PC-9 (cell line): ENCODE data around the gene C19orf44. TPM values are rescaled to one million over a fixed set of nuclear protein-coding genes. Genes with fewer than 3 reads are reported as not detected.

Source experiments
- BruUV-seq: library from RNA; stranded (reverse); fragments of 400-500 nt; replicated peaks from 2 replicates; lab custom pipeline; 2021; lab: Mats Ljungman, UMichigan
- CTCF ChIA-PET: fragments of 300-600 bp; sonication (Branson Sonifier 250); formaldehyde crosslinking; loops from one replicate; lab custom pipeline; 2022; ENCODE audit warnings: antibody characterized with exemption; lab: Charles Lee
- POLR2A ChIA-PET: fragments of 300-600 bp; sonication (Branson Sonifier 250); formaldehyde crosslinking; loops from one replicate; lab custom pipeline; 2022; ENCODE audit warnings: antibody characterized with exemption; ENCODE audit not compliant: unreplicated experiment; lab: Charles Lee
- DNase-seq, 2 experiments: peaks; one replicate each; pipeline versions ENCODE4 v3.0.0 to v3.0.0-alpha.2; 2015 to 2022; ENCODE audit warnings: mixed read lengths in 1 of 2
- H2AFZ ChIP-seq: fragments of 200-600 bp; sonication (generic); 2 replicates; pipeline ENCODE4 v1.8.1; 2017; ENCODE audit warnings: antibody characterized with exemption
- H3F3A ChIP-seq: fragments of 200-600 bp; sonication (generic); 2 replicates; pipeline ENCODE4 v1.8.1; 2017; ENCODE audit warnings: antibody characterized with exemption, mild to moderate bottlenecking, low read depth; ENCODE audit not compliant: insufficient read depth
- H3K27ac ChIP-seq: fragments of 200-600 bp; sonication (generic); 2 replicates; pipeline ENCODE4 v1.6.1; 2016; ENCODE audit warnings: mixed run types
- H3K27me3 ChIP-seq: fragments of 200-600 bp; sonication (generic); 2 replicates; pipeline ENCODE4 v1.6.1; 2016; ENCODE audit warnings: low read depth, mixed run types; ENCODE audit not compliant: insufficient read depth
- H3K36me3 ChIP-seq: fragments of 200-600 bp; sonication (generic); 2 replicates; pipeline ENCODE4 v1.6.1; 2016; ENCODE audit warnings: low read depth, mixed run types
- H3K4me1 ChIP-seq: fragments of 200-600 bp; sonication (generic); replicated peaks from 2 replicates; pipeline ENCODE4 v1.6.1; 2016; ENCODE audit warnings: mixed run types; ENCODE audit not compliant: insufficient read depth
- H3K4me2 ChIP-seq: fragments of 200-600 bp; sonication (generic); 2 replicates; pipeline ENCODE4 v1.6.1; 2017; ENCODE audit warnings: mixed run types
- H3K4me3 ChIP-seq: fragments of 200-600 bp; sonication (generic); 2 replicates; pipeline ENCODE4 v1.6.1; 2016; ENCODE audit warnings: mixed run types
- H3K79me2 ChIP-seq: fragments of 200-600 bp; sonication (generic); 2 replicates; pipeline ENCODE4 v1.6.1; 2017; ENCODE audit warnings: low read depth, mixed run types
- H3K9me2 ChIP-seq: fragments of 200-600 bp; sonication (generic); 2 replicates; pipeline ENCODE4 v1.8.1; 2017; ENCODE audit warnings: mild to moderate bottlenecking; ENCODE audit not compliant: insufficient read depth
- H3K9me3 ChIP-seq: fragments of 200-600 bp; sonication (generic); 2 replicates; pipeline ENCODE4 v1.8.1; 2016; ENCODE audit warnings: low read depth; ENCODE audit not compliant: insufficient read depth
- H4K20me1 ChIP-seq: fragments of 200-600 bp; sonication (generic); 2 replicates; pipeline ENCODE4 v1.8.1; 2017; ENCODE audit not compliant: insufficient read depth
- CTCF ChIP-seq: fragments of 200-600 bp; sonication (generic); conservative IDR thresholded peaks from 2 replicates; pipeline ENCODE4 v1.6.1; 2017; ENCODE audit warnings: mixed run types, antibody characterized with exemption, mild to moderate bottlenecking, moderate library complexity
- EZH2 ChIP-seq: fragments of 200-600 bp; sonication (generic); IDR thresholded peaks from 2 replicates; pipeline ENCODE4 v1.8.0; 2017; ENCODE audit warnings: antibody characterized with exemption, low read depth
- intact Hi-C: fragments of 100-400 bp; cut with micrococcal nuclease; formaldehyde crosslinking; loops from one replicate; pipeline ENCODE4 v1.10.0; 2022; ENCODE audit not compliant: unreplicated experiment
- total RNA-seq: library from RNA; stranded (reverse); gene quantifications from 2 replicates; pipeline ENCODE4 v1.2.3, GENCODE V29; 2021

The C19orf44 gene
- total RNA-seq, 1 experiment from 2014 or later, result 6.7 TPM

- Histone ChIP-seq H3K27me3 (no peaks in the 10 kb centered on the region), H3K36me3 (peaks cover 24% of the 10 kb centered on the region), H4K20me1 (peaks cover 11% of the 10 kb centered on the region), H3K27ac (no peak overlapping the region), H3K9me3 (no peaks in the 10 kb centered on the region), H3K4me2 (no peak overlapping the region), H3F3A (peaks cover 59% of the 10 kb centered on the region), H2AFZ (no peak overlapping the region), H3K79me2 (peaks cover 62% of the 10 kb centered on the region), H3K4me3 (no peak overlapping the region), H3K9me2 (no peaks in the 10 kb centered on the region), H3K4me1 (peaks cover 47% of the 10 kb centered on the region)
- TF ChIP-seq CTCF, result no peak
- TF ChIP-seq EZH2, result no peak
- POLR2A ChIA-PET, result no interaction called here
- BruUV-seq, result no TSS peak
- DNase-seq, result no peak
- intact Hi-C loops, result loop anchor here (5.0 kb wide), 1 partner anchor 146 kb away; no protein-coding TSS in a partner anchor
- CTCF ChIA-PET, result no interaction called here
These were observed 70.5 kb downstream of the C19orf44 start for GRCh38 chr19:16566702-16567101.

GRCh38 chr19:16569609-16570320 lies 73.6 kb downstream of the C19orf44 start:
- Histone ChIP-seq H3K9me3 (no peaks in the 10 kb centered on the region), H3K4me1 (peaks cover 54% of the 10 kb centered on the region), H3F3A (peaks cover 65% of the 10 kb centered on the region), H4K20me1 (peaks cover 9% of the 10 kb centered on the region; the same call in 1 of the 2 replicates), H3K4me3 (peak overlapping the region; percentile 39; the same call in 1 of the 2 replicates), H3K4me2 (peak overlapping the region; percentile 94), H3K27ac (peak overlapping the region; percentile 93), H3K79me2 (peaks cover 78% of the 10 kb centered on the region), H3K27me3 (no peaks in the 10 kb centered on the region), H3K9me2 (no peaks in the 10 kb centered on the region), H3K36me3 (peaks cover 11% of the 10 kb centered on the region), H2AFZ (no peak overlapping the region)
- intact Hi-C loops, result loop anchor here (1.0 to 5.0 kb wide), 2 partner anchors 59 to 143 kb away; partner anchors contain the start of gene MED26
- no peak for TF ChIP-seq EZH2
- TF ChIP-seq CTCF, result no peak
- BruUV-seq, result TSS peak; percentile 30
- DNase-seq, result peak; percentile 73 to 87
- ChIA-PET CTCF (no interaction called here), POLR2A (interaction anchor here (0.6 to 0.7 kb wide), 4 partner anchors 27 to 1261 kb away, joined by 3 to 10 read pairs (median 3); no protein-coding TSS in a partner anchor)

Other genes starting within 250 kb of the C19orf44 start
- gene KLF2, start 171.6 kb upstream of the C19orf44 start, total RNA-seq, result 1.6 and 2.0 TPM in 2 replicates
- 40.9 and 49.0 TPM in 2 replicates for gene EPS15L1, start 24.4 kb upstream of the C19orf44 start, total RNA-seq
- gene CALR3, start 227 bp upstream of the C19orf44 start, total RNA-seq, result not detected in 2 replicates
- gene CHERP, start 46.0 kb downstream of the C19orf44 start, total RNA-seq, result 47.7 and 52.9 TPM in 2 replicates
- 61.0 and 65.3 TPM in 2 replicates for gene SLC35E1, start 76.0 kb downstream of the C19orf44 start, total RNA-seq
- gene MED26, start 131.8 kb downstream of the C19orf44 start, total RNA-seq, result 11.9 and 13.0 TPM in 2 replicates
- gene SMIM7, start 163.8 kb downstream of the C19orf44 start, total RNA-seq, result 69.7 and 72.9 TPM in 2 replicates
- gene TMEM38A, start 164.7 kb downstream of the C19orf44 start, total RNA-seq, result 14.2 and 16.0 TPM in 2 replicates
- 3.0 and 5.0 TPM in 2 replicates for gene NWD1, start 223.5 kb downstream of the C19orf44 start, total RNA-seq